Aorta (tissue), 5 donors: Measurements from ENCODE around the gene RALGPS2. TPM values are rescaled to one million over a fixed set of nuclear protein-coding genes. Genes with fewer than 3 reads are reported as not detected.

ENCODE experiments used
- ATAC-seq: fragments of 200-7000 bp; cut with Tn5 transposase; one replicate; pipeline ENCODE4 v1.9.1; 2022; ENCODE audit warnings: moderate library complexity; ENCODE audit not compliant: low FRiP score
- DNase-seq, 2 donors: peaks; one replicate each; pipeline ENCODE4 v3.0.0-alpha.2; 2020
- H3K27ac ChIP-seq, 2 donors: one replicate each; pipeline ENCODE4 v1.5.1; 2013; ENCODE audit warnings: low read length in 2 of 2, mild to moderate bottlenecking in 2 of 2, moderate library complexity in 2 of 2, control low read depth in 1 of 2, inconsistent platforms in 1 of 2, low read depth in 1 of 2
- H3K27me3 ChIP-seq, 2 donors: one replicate each; pipeline ENCODE4 v1.6.1; 2013; ENCODE audit warnings: control low read depth in 1 of 2, low read length in 1 of 2, mild to moderate bottlenecking in 1 of 2, moderate library complexity in 1 of 2; ENCODE audit not compliant: insufficient read depth in 2 of 2, control insufficient read depth in 1 of 2
- H3K36me3 ChIP-seq, 2 donors: one replicate each; pipeline ENCODE4 v1.6.1; 2013; ENCODE audit warnings: control low read depth in 1 of 2, low read length in 1 of 2, mild to moderate bottlenecking in 1 of 2; ENCODE audit not compliant: insufficient read depth in 2 of 2, control insufficient read depth in 1 of 2
- H3K4me1 ChIP-seq, 2 donors: one replicate each; pipeline ENCODE4 v1.6.1; 2013; ENCODE audit warnings: low read length in 2 of 2, control low read depth in 1 of 2, mild to moderate bottlenecking in 1 of 2, moderate library complexity in 1 of 2; ENCODE audit not compliant: insufficient read depth in 2 of 2, control insufficient read depth in 1 of 2
- H3K4me3 ChIP-seq, 2 donors: one replicate each; pipeline ENCODE4 v1.5.1; 2013; ENCODE audit warnings: low read length in 2 of 2, control low read depth in 1 of 2, mild to moderate bottlenecking in 1 of 2
- H3K9me3 ChIP-seq: one replicate; pipeline ENCODE4 v1.6.1; 2013; ENCODE audit warnings: mild to moderate bottlenecking, low read length; ENCODE audit not compliant: control insufficient read depth
- WGBS, 2 donors: extraction: QIAGEN DNeasy Blood & Tissue Kit; methylation state at CpG; one replicate each; pipeline ENCODE4 v1.1.7; 2013; 5-methylcytosine and 5-hydroxymethylcytosine counted together
- intact Hi-C, 2 donors: fragments of 100-400 bp; cut with DNase I; formaldehyde crosslinking; loops; one replicate each; pipeline versions ENCODE4 v1.14.2 to v1.15.0; 2022
- polyA plus RNA-seq, 2 donors: library from polyadenylated mRNA; stranded (reverse); fragments of 200-250 nt; gene quantifications; one replicate each; pipeline ENCODE4 v1.2.3, GENCODE V29; 2013
- total RNA-seq, 2 donors: library from RNA; stranded (reverse); fragmentation: NEBNext Ultra II Directional; extraction: Animal tissue kit (Norgen Biotek cat#: 25700); gene quantifications; one replicate each; pipeline ENCODE4 v1.2.1, GENCODE V29; 2021
- donor health status: healthy with polysubstance abuse.
- donor health status: Bipolar disorder and iron deficiency.
- donor health status: DM: no; HTN: no; CAD: no.
- donor health status: DM: no; HTN: no; CAD: no.
- donor health status: DM: yes; HTN: yes; CAD: no.

RALGPS2 gene
- total and polyA plus RNA-seq, 4 donors = 0.18 to 14.1 (median 4.8) TPM

- DNase-seq (no peak), ATAC-seq (no peak)
- Histone ChIP-seq H3K4me1 (peaks cover 4 to 10% of the 10 kb centered on the region in 2 donors), H3K36me3 (no peaks in the 10 kb centered on the region), H3K27me3 (no peaks in the 10 kb centered on the region), H3K27ac (peak overlapping the region; percentile 61 to 80), H3K9me3 (no peaks in the 10 kb centered on the region), H3K4me3 (no peak overlapping the region)
- intact Hi-C loops = no loop called here
- 29 to 34% methylated on average over 5 of the region's 5 CpGs for WGBS, 2 donors
These were observed 208.1 kb downstream of the RALGPS2 start for GRCh38 chr1:178933105-178933561.

- Histone ChIP-seq H3K4me1 (peaks cover 4 to 10% of the 10 kb centered on the region in 2 donors), H3K4me3 (no peak overlapping the region), H3K36me3 (no peaks in the 10 kb centered on the region), H3K27me3 (no peaks in the 10 kb centered on the region), H3K27ac (peak overlapping the region; percentile 58 to 80), H3K9me3 (no peaks in the 10 kb centered on the region)
- intact Hi-C loops = no loop called here
- WGBS, 2 donors = 68 to 74% methylated on average over 6 of the region's 6 CpGs
- DNase-seq = no peak
- ATAC-seq = no peak
These were observed 208.9 kb downstream of the RALGPS2 start for GRCh38 chr1:178933709-178934490.

GRCh38 chr1:178934546-178934945 is 209.5 kb downstream of the RALGPS2 start:
- intact Hi-C loops = no loop called here
- DNase-seq (no peak), ATAC-seq (no peak)
- Histone ChIP-seq H3K27ac (peak overlapping the region in 1 of 2 donors; percentile 29), H3K4me1 (peaks cover 4 to 10% of the 10 kb centered on the region in 2 donors), H3K4me3 (no peak overlapping the region), H3K9me3 (no peaks in the 10 kb centered on the region), H3K27me3 (no peaks in the 10 kb centered on the region), H3K36me3 (no peaks in the 10 kb centered on the region)
- 89 to 98% methylated on average over 3 of the region's 3 CpGs for WGBS, 2 donors

GRCh38 chr1:178935610-178936009 is 210.6 kb downstream of the RALGPS2 start:
- H3K36me3 ChIP-seq = no peaks in the 10 kb centered on the region
- H3K4me1 ChIP-seq = peaks cover 4 to 10% of the 10 kb centered on the region in 2 donors
- DNase-seq = no peak
- H3K4me3 ChIP-seq = no peak overlapping the region
- H3K27me3 ChIP-seq = no peaks in the 10 kb centered on the region
- H3K9me3 ChIP-seq = no peaks in the 10 kb centered on the region
- ATAC-seq = no peak
- 71 to 79% methylated on average over 5 of the region's 5 CpGs for WGBS, 2 donors
- intact Hi-C loops = no loop called here
- H3K27ac ChIP-seq = no peak overlapping the region

GRCh38 chr1:178937695-178938094 is 212.7 kb downstream of the RALGPS2 start:
- intact Hi-C loops = loop anchor here in 1 of 2 donors (2.0 kb wide), 1 partner anchor 71 kb away; no protein-coding TSS in a partner anchor
- H3K27me3 ChIP-seq = no peaks in the 10 kb centered on the region
- peak overlapping the region; percentile 89 to 98 for H3K27ac ChIP-seq
- no peak for DNase-seq
- no peaks in the 10 kb centered on the region for H3K36me3 ChIP-seq
- H3K9me3 ChIP-seq = no peaks in the 10 kb centered on the region
- H3K4me1 ChIP-seq = peaks cover 4 to 11% of the 10 kb centered on the region in 2 donors
- peak; percentile 39 for ATAC-seq
- 13 to 14% methylated on average over 5 of the region's 5 CpGs for WGBS, 2 donors
- no peak overlapping the region for H3K4me3 ChIP-seq

- Histone ChIP-seq H3K9me3 (no peaks in the 10 kb centered on the region), H3K27ac (peak overlapping the region; percentile 89 to 98), H3K4me1 (peaks cover 3 to 13% of the 10 kb centered on the region in 2 donors), H3K27me3 (no peaks in the 10 kb centered on the region), H3K4me3 (no peak overlapping the region), H3K36me3 (no peaks in the 10 kb centered on the region)
- intact Hi-C loops = loop anchor here in 1 of 2 donors (2.0 kb wide), 1 partner anchor 72 kb away; no protein-coding TSS in a partner anchor
- ATAC-seq = peak; percentile 45
- WGBS, 2 donors = 27 to 32% methylated on average over 11 of the region's 11 CpGs
- no peak for DNase-seq
These were observed 213.3 kb downstream of the RALGPS2 start for GRCh38 chr1:178938101-178938958.

- ATAC-seq = peak; percentile 83
- WGBS, 2 donors = 5 to 9% methylated on average over 10 of the region's 10 CpGs
These were observed 213.9 kb downstream of the RALGPS2 start for GRCh38 chr1:178938959-178939317.

GRCh38 chr1:178939338-178940067 is 214.5 kb downstream of the RALGPS2 start:
- H3K4me1 ChIP-seq = peaks cover 0 to 6% of the 10 kb centered on the region in 2 donors
- peak overlapping the region; percentile 87 to 99 for H3K27ac ChIP-seq
- no peak overlapping the region for H3K4me3 ChIP-seq
- intact Hi-C loops = loop anchor here (2.0 to 5.0 kb wide), 3 partner anchors 63 to 73 kb away; no protein-coding TSS in a partner anchor
- ATAC-seq (peak; percentile 74), DNase-seq (no peak)
- no peaks in the 10 kb centered on the region for H3K36me3 ChIP-seq
- H3K27me3 ChIP-seq = no peaks in the 10 kb centered on the region
- no peaks in the 10 kb centered on the region for H3K9me3 ChIP-seq
- WGBS, 2 donors = 3 to 9% methylated on average over 15 of the region's 15 CpGs

More at GRCh38 chr1:178938959-178939317, 213.9 kb downstream of the RALGPS2 start:
- Histone ChIP-seq H3K27ac (peak overlapping the region; percentile 87 to 99), H3K4me3 (no peak overlapping the region), H3K4me1 (peaks cover 0 to 8% of the 10 kb centered on the region in 2 donors), H3K27me3 (no peaks in the 10 kb centered on the region), H3K36me3 (no peaks in the 10 kb centered on the region), H3K9me3 (no peaks in the 10 kb centered on the region)
- DNase-seq = peak; percentile 86 to 90
- intact Hi-C loops = loop anchor here in 1 of 2 donors (2.0 kb wide), 1 partner anchor 72 kb away; no protein-coding TSS in a partner anchor
